B cell (primary cell): Measurements from ENCODE around the gene SPOCK3. TPM values are rescaled to one million over a fixed set of nuclear protein-coding genes. Genes with fewer than 3 reads are reported as not detected.

Source experiments
- ATAC-seq: fragments of 200-7000 bp; cut with Tn5 transposase; one replicate; pipeline ENCODE4 v1.10.0; 2021; ENCODE audit warnings: low read depth, mild to moderate bottlenecking, moderate number of reproducible peaks, moderate library complexity
- CTCF ChIA-PET: fragments of 350-600 bp; sonication (Branson Sonifier 250); formaldehyde crosslinking; loops from one replicate; lab custom pipeline; 2021; ENCODE audit warnings: antibody characterized with exemption, inconsistent platforms; lab: Charles Lee
- POLR2A ChIA-PET: fragments of 350-600 bp; sonication (Branson Sonifier 250); formaldehyde crosslinking; loops from one replicate; lab custom pipeline; 2021; ENCODE audit warnings: antibody characterized with exemption; lab: Charles Lee
- DNase-seq: peaks from one replicate; pipeline ENCODE4 v3.0.0; 2013
- H2AFZ ChIP-seq: 2 replicates; pipeline ENCODE4 v1.6.1; 2012; ENCODE audit warnings: mild to moderate bottlenecking, low read depth, low read length; ENCODE audit not compliant: insufficient read depth, poor library complexity, severe bottlenecking
- H3K27ac ChIP-seq, 2 donors: 1 replicate in 1 of 2; 2 replicates in 1 of 2; pipeline ENCODE4 v1.5.1; 2012 to 2013; ENCODE audit warnings: low read length in 2 of 2, mild to moderate bottlenecking in 2 of 2, moderate library complexity in 1 of 2
- H3K27me3 ChIP-seq, 4 experiments: fragments of 200-600 bp in 1 of 4; sonication (generic) in 1 of 4; replicated peaks in 1 of 4; 1 replicate in 2 of 4; 2 replicates in 2 of 4; pipeline versions ENCODE4 v1.6.1 to v1.7.0; 2013 to 2016; ENCODE audit warnings: low read length in 3 of 4, mild to moderate bottlenecking in 2 of 4, mixed read lengths in 1 of 4, moderate library complexity in 1 of 4; ENCODE audit not compliant: insufficient read depth in 4 of 4, control insufficient read depth in 3 of 4; ENCODE audit errors: control extremely low read depth in 1 of 4
- H3K36me3 ChIP-seq, 2 experiments: replicated peaks in 1 of 2; 1 replicate in 1 of 2; 2 replicates in 1 of 2; pipeline versions ENCODE4 v1.6.1 to v1.7.1; 2013; ENCODE audit warnings: low read length in 1 of 2; ENCODE audit not compliant: insufficient read depth in 2 of 2, control insufficient read depth in 1 of 2; ENCODE audit errors: control extremely low read depth in 1 of 2, extremely low read depth in 1 of 2
- H3K4me1 ChIP-seq, 2 donors: fragments of 200-600 bp in 1 of 2; sonication (generic) in 1 of 2; 1 replicate in 1 of 2; 2 replicates in 1 of 2; pipeline versions ENCODE4 v1.5.1 to v1.6.1; 2013 to 2017; ENCODE audit warnings: low read length in 2 of 2; ENCODE audit not compliant: control insufficient read depth in 2 of 2, insufficient read depth in 2 of 2
- H3K4me2 ChIP-seq: replicated peaks from 2 replicates; pipeline ENCODE3; 2012; ENCODE audit warnings: mild to moderate bottlenecking, low read depth, low read length; ENCODE audit not compliant: poor library complexity, severe bottlenecking
- H3K4me3 ChIP-seq, 5 experiments: fragments of 200-600 bp in 1 of 5; sonication (generic) in 1 of 5; 1 replicate in 3 of 5; 2 replicates in 2 of 5; pipeline versions ENCODE4 v1.5.1 to v1.7.0; 2011 to 2016; ENCODE audit warnings: low read length in 4 of 5, mild to moderate bottlenecking in 4 of 5, low read depth in 2 of 5, control low read depth in 1 of 5, moderate library complexity in 1 of 5; ENCODE audit not compliant: insufficient read depth in 1 of 5; ENCODE audit errors: control extremely low read depth in 1 of 5, extremely low read depth in 1 of 5
- H3K79me2 ChIP-seq: fragments of 200-600 bp; sonication (generic); one replicate; pipeline ENCODE4 v1.6.0; 2016; ENCODE audit warnings: low read length; ENCODE audit not compliant: control insufficient read depth, insufficient read depth
- H3K9ac ChIP-seq: fragments of 200-600 bp; sonication (generic); 2 replicates; pipeline ENCODE4 v1.6.1; 2017; ENCODE audit warnings: mild to moderate bottlenecking, low read length, moderate library complexity
- H3K9me3 ChIP-seq, 3 donors: one replicate each; pipeline versions ENCODE4 v1.6.1 to v1.7.1; 2013; ENCODE audit warnings: low read length in 2 of 3; ENCODE audit not compliant: control insufficient read depth in 2 of 3, insufficient read depth in 1 of 3; ENCODE audit errors: control extremely low read depth in 1 of 3
- H4K20me1 ChIP-seq: 2 replicates; pipeline ENCODE4 v1.6.0; 2012; ENCODE audit warnings: mild to moderate bottlenecking, low read length; ENCODE audit not compliant: insufficient read depth, control insufficient read depth, poor library complexity, severe bottlenecking
- H3K27ac Mint-ChIP-seq: one replicate; pipeline ENCODE4 v1.8.0; 2021; ENCODE audit warnings: mixed read lengths
- H3K27me3 Mint-ChIP-seq: one replicate; pipeline ENCODE4 v1.8.0; 2021; ENCODE audit warnings: mixed read lengths
- H3K4me1 Mint-ChIP-seq: one replicate; pipeline ENCODE4 v1.8.0; 2021; ENCODE audit warnings: mixed read lengths
- H3K4me3 Mint-ChIP-seq: one replicate; pipeline ENCODE4 v1.8.0; 2021; ENCODE audit warnings: mixed read lengths
- H3K9me3 Mint-ChIP-seq: one replicate; pipeline ENCODE4 v1.8.0; 2022; ENCODE audit warnings: mixed read lengths; ENCODE audit not compliant: insufficient read depth
- CTCF ChIP-seq: fragments of 200-600 bp; IDR thresholded peaks from one replicate; pipeline ENCODE4 v1.8.0; 2022; ENCODE audit warnings: antibody characterized with exemption, mild to moderate bottlenecking
- EZH2 ChIP-seq: IDR thresholded peaks from 2 replicates; pipeline ENCODE4 v1.6.1; 2012; ENCODE audit warnings: borderline replicate concordance, low read depth, mild to moderate bottlenecking, moderate library complexity, low read length; ENCODE audit not compliant: insufficient read depth, poor library complexity, severe bottlenecking
- WGBS: methylation state at CpG from one replicate; pipeline ENCODE4 v1.1.5; 2013; ENCODE audit warnings: missing lambda C conversion rate; ENCODE audit not compliant: insufficient coverage; 5-methylcytosine and 5-hydroxymethylcytosine counted together
- intact Hi-C: fragments of 100-400 bp; cut with micrococcal nuclease; formaldehyde crosslinking; loops from one replicate; pipeline ENCODE4 v1.10.0; 2022
- polyA plus RNA-seq: library from polyadenylated mRNA; depleted of rRNA; stranded (reverse); fragments of >200 nt; gene quantifications from 2 replicates; pipeline ENCODE4 v1.2.3, GENCODE V29; 2012
- total RNA-seq, 2 donors: library from RNA; stranded (reverse); fragments of 120-200 nt in 1 of 2; gene quantifications; 1 replicate in 1 of 2; 2 replicates in 1 of 2; pipeline versions ENCODE4 v1.2.3 to v1.2.4, GENCODE V29; 2013 to 2022

Gene SPOCK3
- total and polyA plus RNA-seq, 2 donors (not counting 1 experiment from before 2014, with no cell fraction given), result not detected

DNA sequence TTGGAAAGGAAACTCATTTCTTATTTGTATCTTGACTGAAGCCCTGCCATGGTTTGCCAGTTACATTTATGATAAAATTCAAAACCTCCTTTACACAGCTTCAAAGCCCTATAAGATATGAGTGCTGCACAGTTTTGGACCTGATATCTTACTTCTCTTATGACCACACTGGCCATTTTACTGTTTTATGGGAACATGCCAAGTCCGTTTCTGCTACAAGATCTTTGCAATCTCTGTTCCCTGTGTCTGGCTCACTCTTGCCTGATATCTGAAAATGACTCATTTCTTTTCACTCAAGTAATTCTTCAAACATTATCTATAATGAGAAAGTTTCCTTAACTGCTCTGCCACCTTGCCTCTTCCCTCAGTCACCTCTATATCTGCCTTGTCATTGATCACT, 247.3 kb downstream of the SPOCK3 start:
- Histone ChIP-seq H3K27ac (no peak overlapping the region), H3K79me2 (no peaks in the 10 kb centered on the region), H3K4me2 (no peak overlapping the region), H3K4me3 (no peak overlapping the region), H2AFZ (no peak overlapping the region), H3K9ac (no peak overlapping the region), H3K9me3 (peaks cover 0 to 2% (median 0%) of the 10 kb centered on the region in 3 donors), H3K4me1 (no peaks in the 10 kb centered on the region), H3K36me3 (no peaks in the 10 kb centered on the region), H4K20me1 (no peaks in the 10 kb centered on the region), H3K27me3 (no peaks in the 10 kb centered on the region)
- Mint-ChIP-seq H3K9me3 (no peaks in the 10 kb centered on the region), H3K4me1 (no peaks in the 10 kb centered on the region), H3K27ac (no peak overlapping the region), H3K27me3 (no peaks in the 10 kb centered on the region), H3K4me3 (no peak overlapping the region)
- CTCF ChIA-PET, result no interaction called here
- TF ChIP-seq CTCF (no peak), EZH2 (no peak)
- DNase-seq (no peak), ATAC-seq (no peak)
- POLR2A ChIA-PET, result no interaction called here
- intact Hi-C loops, result no loop called here
- 100% methylated on average over 1 of the region's 1 CpG for WGBS

GRCh38 chr4:166981847-166982246, 252.4 kb downstream of the SPOCK3 start:
- POLR2A ChIA-PET, result no interaction called here
- Histone ChIP-seq H3K79me2 (no peaks in the 10 kb centered on the region), H3K4me3 (no peak overlapping the region), H3K9ac (no peak overlapping the region), H3K27me3 (no peaks in the 10 kb centered on the region), H3K4me1 (no peaks in the 10 kb centered on the region), H3K36me3 (no peaks in the 10 kb centered on the region), H2AFZ (no peak overlapping the region), H3K4me2 (no peak overlapping the region), H4K20me1 (no peaks in the 10 kb centered on the region), H3K9me3 (peaks cover 0 to 20% (median 0%) of the 10 kb centered on the region in 3 donors), H3K27ac (no peak overlapping the region)
- ATAC-seq, result no peak
- 100% methylated on average over 4 of the region's 5 CpGs for WGBS
- no peak for TF ChIP-seq CTCF
- TF ChIP-seq EZH2, result no peak
- H3K27ac Mint-ChIP-seq, result no peak overlapping the region
- intact Hi-C loops, result no loop called here
- H3K27me3 Mint-ChIP-seq, result no peaks in the 10 kb centered on the region
- no peaks in the 10 kb centered on the region for H3K9me3 Mint-ChIP-seq
- CTCF ChIA-PET, result no interaction called here
- H3K4me3 Mint-ChIP-seq, result no peak overlapping the region
- no peak for DNase-seq
- no peaks in the 10 kb centered on the region for H3K4me1 Mint-ChIP-seq
